Measurements from ENCODE around the gene GLIS2.

The GLIS2 gene

GRCh38 chr16:4315186-4316107 is at the start of gene GLIS2:
GLIS2 (plus strand) TSS chr16:4316067; CDS start chr16:4332281, 16,214 bp downstream.
- H3K36me3 Mint-ChIP-seq: no peaks in the 10 kb centered on the region
- peak; percentile 55 for DNase-seq
- peaks cover 92% of the 10 kb centered on the region for H3K27me3 Mint-ChIP-seq
- no peaks in the 10 kb centered on the region for H3K9me3 Mint-ChIP-seq
- H3K4me1 Mint-ChIP-seq: peaks cover 18% of the 10 kb centered on the region
- no peak within 1 kb of the TSS for H3K27ac Mint-ChIP-seq
- H3K4me3 Mint-ChIP-seq: peak within 1 kb of the TSS; percentile 80
- CTCF ChIA-PET: interaction anchor here (0.8 kb wide), 1 partner anchor 13 kb away, joined by 4 read pairs; no protein-coding TSS in a partner anchor

DNA sequence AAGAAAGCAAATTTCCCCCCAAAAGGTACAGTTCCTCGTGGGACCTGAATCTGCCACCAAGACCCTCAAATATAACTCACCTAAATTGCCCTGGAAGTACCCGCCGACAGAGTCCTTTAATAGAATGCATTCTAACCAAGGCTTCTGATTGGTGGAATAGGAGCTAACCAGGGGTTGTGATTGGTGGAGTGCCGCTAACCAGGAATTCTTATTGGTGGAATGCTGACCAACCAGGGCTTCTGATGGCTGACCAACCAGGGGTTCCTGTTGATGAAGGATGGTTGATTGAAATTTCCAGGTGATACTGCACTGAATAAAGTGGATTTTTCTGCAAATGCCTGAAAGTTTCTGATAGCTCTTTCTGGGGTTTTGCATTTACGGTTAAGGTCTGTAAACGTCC is 49.5 kb upstream of the GLIS2 start:
- CTCF ChIA-PET: interaction anchor here (0.7 kb wide), 1 partner anchor 9 kb away, joined by 3 read pairs; no protein-coding TSS in a partner anchor
- Mint-ChIP-seq H3K27me3 (no peaks in the 10 kb centered on the region), H3K4me1 (peaks cover 26% of the 10 kb centered on the region), H3K4me3 (no peak overlapping the region), H3K27ac (no peak overlapping the region), H3K9me3 (no peaks in the 10 kb centered on the region), H3K36me3 (peaks cover 18% of the 10 kb centered on the region)
- DNase-seq: no peak

GRCh38 chr16:4270091-4270490 is 45.8 kb upstream of the GLIS2 start:
- CTCF ChIA-PET: interaction anchor here (0.6 to 1.6 kb wide), 4 partner anchors 8 to 42 kb away, joined by 3 to 11 read pairs (median 4); no protein-coding TSS in a partner anchor
- Mint-ChIP-seq H3K4me3 (peak overlapping the region; percentile 80), H3K36me3 (no peaks in the 10 kb centered on the region), H3K4me1 (peaks cover 23% of the 10 kb centered on the region), H3K27me3 (peaks cover 15% of the 10 kb centered on the region), H3K27ac (no peak overlapping the region), H3K9me3 (no peaks in the 10 kb centered on the region)
- DNase-seq: no peak

GRCh38 chr16:4270595-4270994 is 45.3 kb upstream of the GLIS2 start:
- Mint-ChIP-seq H3K36me3 (no peaks in the 10 kb centered on the region), H3K4me1 (peaks cover 26% of the 10 kb centered on the region), H3K9me3 (no peaks in the 10 kb centered on the region), H3K4me3 (peak overlapping the region; percentile 80), H3K27ac (peak overlapping the region; percentile 93), H3K27me3 (peaks cover 15% of the 10 kb centered on the region)
- CTCF ChIA-PET: interaction anchor here (0.6 to 1.6 kb wide), 5 partner anchors 8 to 61 kb away, joined by 3 to 11 read pairs (median 3); no protein-coding TSS in a partner anchor
- no peak for DNase-seq

DNA sequence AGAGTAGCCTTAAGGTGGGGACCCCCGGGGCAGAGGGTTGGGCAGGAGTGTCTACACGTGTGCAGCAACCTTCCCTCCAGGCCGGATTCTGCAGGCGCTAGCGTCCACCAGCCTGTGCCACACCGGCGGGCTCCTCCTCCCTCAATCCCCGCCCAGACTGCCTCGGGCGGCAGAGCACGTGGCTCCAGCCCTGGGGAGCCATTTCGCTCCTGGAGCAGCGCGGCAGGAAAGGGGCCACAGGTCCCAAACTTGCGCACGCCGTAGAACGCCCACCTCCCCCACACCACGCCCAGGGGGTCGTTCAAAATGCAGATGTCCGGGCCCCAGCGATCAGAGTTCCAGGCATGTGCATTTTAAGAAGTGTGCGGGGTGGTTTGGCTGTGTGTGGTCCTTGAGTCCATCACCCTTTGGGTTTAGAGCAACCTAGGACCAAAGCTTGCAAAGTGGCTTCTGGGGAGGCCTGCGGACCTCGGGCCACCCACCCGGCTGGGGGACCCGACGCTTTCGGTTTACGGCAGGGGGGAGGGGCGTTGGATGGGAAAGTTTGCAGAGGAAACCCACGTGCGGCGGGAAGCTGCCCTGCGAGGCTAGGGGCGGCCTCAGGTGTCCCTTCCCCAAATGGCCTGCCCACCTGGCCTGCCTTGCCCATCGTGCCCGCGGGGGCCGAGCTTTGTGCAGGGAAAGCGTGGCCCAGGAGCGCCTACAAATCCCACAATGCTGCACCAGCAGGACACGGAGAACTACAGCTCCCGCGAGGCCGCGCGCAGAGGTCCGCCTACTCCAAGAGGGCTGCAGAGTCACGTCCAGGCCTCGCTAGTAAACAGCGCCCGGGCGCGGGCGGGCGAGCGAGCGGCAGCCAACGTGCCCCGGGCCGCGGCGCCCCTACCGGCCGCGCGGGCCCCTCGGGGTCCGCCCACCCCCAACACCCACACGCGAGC is 44.4 kb upstream of the GLIS2 start:
- Mint-ChIP-seq H3K4me1 (peaks cover 21% of the 10 kb centered on the region), H3K4me3 (peak overlapping the region; percentile 80), H3K9me3 (no peaks in the 10 kb centered on the region), H3K27ac (peak overlapping the region; percentile 93), H3K27me3 (peaks cover 15% of the 10 kb centered on the region), H3K36me3 (no peaks in the 10 kb centered on the region)
- DNase-seq: peak; percentile 95
- CTCF ChIA-PET: interaction anchor here (1.3 to 1.6 kb wide), 3 partner anchors 9 to 60 kb away, joined by 3 to 13 read pairs (median 6); no protein-coding TSS in a partner anchor

GRCh38 chr16:4272114-4272956 is 43.5 kb upstream of the GLIS2 start:
- Mint-ChIP-seq H3K36me3 (no peaks in the 10 kb centered on the region), H3K4me3 (peak overlapping the region; percentile 91), H3K27me3 (peaks cover 15% of the 10 kb centered on the region), H3K9me3 (no peaks in the 10 kb centered on the region), H3K4me1 (peaks cover 21% of the 10 kb centered on the region), H3K27ac (peak overlapping the region; percentile 94)
- CTCF ChIA-PET: interaction anchor here (0.9 to 2.1 kb wide), 4 partner anchors 19 to 57 kb away, joined by 3 to 13 read pairs (median 7); no protein-coding TSS in a partner anchor
- DNase-seq: peak; percentile 73

DNA sequence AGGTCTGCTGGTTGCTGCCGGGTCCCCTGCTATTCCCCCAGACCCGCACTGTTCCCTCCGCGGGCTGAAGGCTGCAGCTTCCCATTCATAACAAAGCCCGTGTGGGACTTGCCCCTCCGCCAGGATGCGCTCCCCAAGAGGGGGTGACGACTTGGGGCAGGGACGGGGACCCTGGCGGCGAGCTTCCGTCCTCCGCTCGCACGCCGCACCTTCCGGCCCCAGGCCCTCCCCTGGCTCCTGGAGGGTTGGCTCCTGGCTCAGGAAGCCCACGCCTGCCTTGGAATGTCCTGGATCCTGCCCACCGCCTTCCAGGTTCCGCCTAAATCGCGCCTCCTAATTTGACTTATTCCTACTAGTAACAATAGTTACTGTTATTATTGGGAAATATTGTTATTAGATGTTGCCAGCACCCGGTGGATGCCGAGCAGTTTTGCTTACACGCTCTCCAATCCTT is 42.0 kb upstream of the GLIS2 start:
- H3K27ac Mint-ChIP-seq: peak overlapping the region; percentile 88
- peak; percentile 70 for DNase-seq

GRCh38 chr16:4275861-4276260 is 40.0 kb upstream of the GLIS2 start:
- Mint-ChIP-seq H3K4me1 (peaks cover 13% of the 10 kb centered on the region), H3K27me3 (peaks cover 18% of the 10 kb centered on the region), H3K9me3 (no peaks in the 10 kb centered on the region), H3K27ac (no peak overlapping the region), H3K4me3 (no peak overlapping the region), H3K36me3 (no peaks in the 10 kb centered on the region)
- CTCF ChIA-PET: interaction anchor here (1.3 kb wide), 1 partner anchor 34 kb away, joined by 3 read pairs; no protein-coding TSS in a partner anchor
- DNase-seq: no peak

More for the DNA sequence above, 42.0 kb upstream of the GLIS2 start:
- H3K4me1 Mint-ChIP-seq: peaks cover 15% of the 10 kb centered on the region
- H3K9me3 Mint-ChIP-seq: no peaks in the 10 kb centered on the region
- no peaks in the 10 kb centered on the region for H3K36me3 Mint-ChIP-seq
- CTCF ChIA-PET: interaction anchor here (0.6 to 2.1 kb wide), 5 partner anchors 12 to 234 kb away, joined by 3 to 10 read pairs (median 4); no protein-coding TSS in a partner anchor
- H3K4me3 Mint-ChIP-seq: peak overlapping the region; percentile 91
- peaks cover 15% of the 10 kb centered on the region for H3K27me3 Mint-ChIP-seq

- Mint-ChIP-seq H3K4me1 (peaks cover 7% of the 10 kb centered on the region), H3K27me3 (peaks cover 28% of the 10 kb centered on the region), H3K36me3 (no peaks in the 10 kb centered on the region), H3K27ac (no peak overlapping the region), H3K9me3 (no peaks in the 10 kb centered on the region), H3K4me3 (no peak overlapping the region)
- no peak for DNase-seq
- CTCF ChIA-PET: interaction anchor here (0.7 kb wide), 1 partner anchor 30 kb away, joined by 4 read pairs; no protein-coding TSS in a partner anchor
Observed at GRCh38 chr16:4277987-4278513, 37.8 kb upstream of the GLIS2 start.

GRCh38 chr16:4280625-4281024 is 35.2 kb upstream of the GLIS2 start:
- Mint-ChIP-seq H3K4me1 (peaks cover 4% of the 10 kb centered on the region), H3K27ac (no peak overlapping the region), H3K27me3 (peaks cover 40% of the 10 kb centered on the region), H3K4me3 (no peak overlapping the region), H3K9me3 (no peaks in the 10 kb centered on the region), H3K36me3 (no peaks in the 10 kb centered on the region)
- CTCF ChIA-PET: no interaction called here
- DNase-seq: no peak

GRCh38 chr16:4283441-4283840 is 32.4 kb upstream of the GLIS2 start:
- Mint-ChIP-seq H3K27me3 (peaks cover 48% of the 10 kb centered on the region), H3K4me1 (peaks cover 11% of the 10 kb centered on the region), H3K36me3 (no peaks in the 10 kb centered on the region), H3K9me3 (no peaks in the 10 kb centered on the region), H3K4me3 (no peak overlapping the region), H3K27ac (no peak overlapping the region)
- CTCF ChIA-PET: interaction anchor here (0.6 to 1.1 kb wide), 2 partner anchors 19 to 48 kb away, joined by 4 read pairs; no protein-coding TSS in a partner anchor
- no peak for DNase-seq

- CTCF ChIA-PET: interaction anchor here (0.6 to 1.1 kb wide), 2 partner anchors 18 to 48 kb away, joined by 4 read pairs; no protein-coding TSS in a partner anchor
- no peak for DNase-seq
- H3K27me3 Mint-ChIP-seq: peaks cover 50% of the 10 kb centered on the region
Observed at GRCh38 chr16:4283939-4284338, 31.9 kb upstream of the GLIS2 start.

More at GRCh38 chr16:4283939-4284338, 31.9 kb upstream of the GLIS2 start:
- Mint-ChIP-seq H3K9me3 (no peaks in the 10 kb centered on the region), H3K36me3 (no peaks in the 10 kb centered on the region), H3K27ac (no peak overlapping the region), H3K4me1 (peaks cover 14% of the 10 kb centered on the region), H3K4me3 (no peak overlapping the region)

Data from activated naive CD4-positive, alpha-beta T cell treated with anti-CD3 and anti-CD28 coated beads, Interleukin-2, amount 10 ng/mL, durations not matched to agents 7 days and 5 days (primary cell).